Activated CD8-positive, alpha-beta memory T cell treated with anti-CD3 and anti-CD28 coated beads, Interleukin-2, amount 50 U/mL, for 4 hours (primary cell): ENCODE data around the gene SEMA3A.
"Not testable (repeated sequence)": the region's sequence is repeated elsewhere in the genome, so short reads cannot be mapped to it uniquely, and the experiment has no call there.

ENCODE experiments used
- DNase-seq: peaks from one replicate; pipeline ENCODE4 v3.0.0-alpha.2; 2020

The SEMA3A gene

GRCh38 chr7:84057576-84057975 is 137.0 kb downstream of the SEMA3A start:
- DNase-seq: no peak

- DNase-seq: no peak
These were observed 138.5 kb downstream of the SEMA3A start for GRCh38 chr7:84055904-84056605.

GRCh38 chr7:84055199-84055598 is 139.4 kb downstream of the SEMA3A start:
- DNase-seq: not testable (repeated sequence)

GRCh38 chr7:84049071-84049836 is 145.3 kb downstream of the SEMA3A start:
- DNase-seq: no peak

GRCh38 chr7:84047085-84047484 is 147.5 kb downstream of the SEMA3A start:
- DNase-seq: no peak

- DNase-seq: no peak
These were observed 149.8 kb downstream of the SEMA3A start for GRCh38 chr7:84044834-84045233.

- DNase-seq: no peak
These were observed 150.9 kb downstream of the SEMA3A start for GRCh38 chr7:84043661-84044191.

GRCh38 chr7:84042110-84042539 is 152.5 kb downstream of the SEMA3A start:
- no peak for DNase-seq

- DNase-seq: no peak
These were observed 152.9 kb downstream of the SEMA3A start for GRCh38 chr7:84041649-84042048.

GRCh38 chr7:84040355-84040754 is 154.2 kb downstream of the SEMA3A start:
- DNase-seq: no peak

- no peak for DNase-seq
These were observed 155.2 kb downstream of the SEMA3A start for GRCh38 chr7:84039432-84039831.

- no peak for DNase-seq
These were observed 166.9 kb downstream of the SEMA3A start for GRCh38 chr7:84027678-84028077.

GRCh38 chr7:84025332-84025927 is 169.2 kb downstream of the SEMA3A start:
- no peak for DNase-seq

- no peak for DNase-seq
These were observed 171.8 kb downstream of the SEMA3A start for GRCh38 chr7:84022684-84023308.

GRCh38 chr7:84022009-84022408 is 172.6 kb downstream of the SEMA3A start:
- DNase-seq: no peak

GRCh38 chr7:84021292-84021908 is 173.2 kb downstream of the SEMA3A start:
- DNase-seq: no peak

GRCh38 chr7:84017651-84018050 is 176.9 kb downstream of the SEMA3A start:
- no peak for DNase-seq

GRCh38 chr7:84013616-84014240 is 180.9 kb downstream of the SEMA3A start:
- DNase-seq: no peak

- DNase-seq: no peak
These were observed 184.8 kb downstream of the SEMA3A start for GRCh38 chr7:84009782-84010181.

GRCh38 chr7:84009051-84009450 is 185.5 kb downstream of the SEMA3A start:
- DNase-seq: no peak

GRCh38 chr7:84003191-84003590 is 191.4 kb downstream of the SEMA3A start:
- DNase-seq: no peak

GRCh38 chr7:84002348-84002747 is 192.2 kb downstream of the SEMA3A start:
- no peak for DNase-seq
